HG03439 (cell line): ENCODE measurements around the gene CUL9.

Experiments
- ATAC-seq: cut with Tn5 transposase; IDR thresholded peaks from one replicate; pipeline ENCODE4 v1.9.1; 2021; ENCODE audit warnings: mild to moderate bottlenecking, moderate library complexity; ENCODE audit not compliant: unreplicated experiment

Gene CUL9

GRCh38 chr6:43193929-43194328 is 11.9 kb downstream of the CUL9 start:
- no peak for ATAC-seq

GRCh38 chr6:43196337-43196736 is 14.3 kb downstream of the CUL9 start:
- no peak for ATAC-seq

- ATAC-seq, result no peak
These were observed 17.9 kb downstream of the CUL9 start for GRCh38 chr6:43199912-43200311.

- ATAC-seq, result no peak
These were observed 18.5 kb downstream of the CUL9 start for GRCh38 chr6:43200541-43200940.

GRCh38 chr6:43202451-43202850 is 20.5 kb downstream of the CUL9 start:
- no peak for ATAC-seq

- no peak for ATAC-seq
These were observed 21.2 kb downstream of the CUL9 start for GRCh38 chr6:43203029-43203717.

- ATAC-seq, result no peak
These were observed 21.7 kb downstream of the CUL9 start for GRCh38 chr6:43203718-43204095.

- no peak for ATAC-seq
These were observed 22.5 kb downstream of the CUL9 start for GRCh38 chr6:43204271-43205105.

- ATAC-seq, result no peak
These were observed 23.9 kb downstream of the CUL9 start for GRCh38 chr6:43205849-43206248.

- no peak for ATAC-seq
These were observed 25.3 kb downstream of the CUL9 start for GRCh38 chr6:43207286-43207685.

GRCh38 chr6:43211955-43212354 is 30.0 kb downstream of the CUL9 start:
- no peak for ATAC-seq

- ATAC-seq, result no peak
These were observed 31.4 kb downstream of the CUL9 start for GRCh38 chr6:43213431-43213830.

GRCh38 chr6:43215066-43215465 is 33.1 kb downstream of the CUL9 start:
- ATAC-seq, result no peak

- no peak for ATAC-seq
These were observed 34.2 kb downstream of the CUL9 start for GRCh38 chr6:43216200-43216599.

GRCh38 chr6:43217351-43217750 is 35.4 kb downstream of the CUL9 start:
- no peak for ATAC-seq

GRCh38 chr6:43219119-43219518 is 37.1 kb downstream of the CUL9 start:
- no peak for ATAC-seq

GRCh38 chr6:43219814-43220213 is 37.8 kb downstream of the CUL9 start:
- ATAC-seq, result no peak

- no peak for ATAC-seq
These were observed 38.5 kb downstream of the CUL9 start for GRCh38 chr6:43220439-43220951.

GRCh38 chr6:43221046-43221972 is 39.3 kb downstream of the CUL9 start:
- no peak for ATAC-seq

- no peak for ATAC-seq
These were observed 40.5 kb downstream of the CUL9 start for GRCh38 chr6:43222418-43223059.

- ATAC-seq, result no peak
These were observed 41.2 kb downstream of the CUL9 start for GRCh38 chr6:43223175-43223574.
